Stimulated activated CD8-positive, alpha-beta memory T cell treated with anti-CD3 and anti-CD28 coated beads, Interleukin-12 subunit alpha, Interleukin-12 subunit beta, amount 100 ng/mL, for 24 hours (primary cell): ENCODE results near the gene DCDC1.

Source experiments
- DNase-seq: peaks from one replicate; pipeline ENCODE4 v3.0.0-alpha.2; 2020; ENCODE audit errors: extremely low read depth

DCDC1 gene

DNA sequence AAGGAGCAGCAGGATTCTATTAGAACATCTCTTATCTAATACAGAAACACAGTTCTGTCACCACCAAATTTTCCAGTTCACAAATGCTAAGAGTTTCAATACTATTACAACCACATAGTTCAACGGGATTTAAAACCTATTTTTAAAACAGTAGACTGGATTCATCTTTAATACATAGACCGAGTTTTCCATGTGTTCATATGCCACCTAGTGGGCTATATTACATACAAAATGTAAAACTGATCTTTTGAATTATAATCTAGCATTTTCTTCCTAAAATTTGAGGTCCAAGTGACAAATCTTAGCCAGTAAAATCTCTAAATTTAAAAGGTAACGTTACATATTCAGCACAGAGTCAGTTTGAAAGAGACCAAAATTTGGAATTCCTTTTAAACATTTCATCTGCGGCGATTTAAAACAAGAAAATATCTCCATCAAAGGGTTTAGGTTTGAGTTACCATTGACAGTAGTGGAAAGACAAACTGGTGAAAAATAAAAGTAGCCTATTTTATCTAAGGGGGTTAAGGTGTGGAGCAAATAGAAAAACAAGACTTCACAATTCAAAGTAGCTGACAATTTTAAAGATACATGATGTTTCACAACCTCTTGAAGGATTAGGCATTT is 514.0 kb downstream of the DCDC1 start:
- DNase-seq: no peak

GRCh38 chr11:30853439-30853838 is 516.1 kb downstream of the DCDC1 start:
- no peak for DNase-seq

- DNase-seq: no peak
Measured at GRCh38 chr11:30852645-30853044, 516.9 kb downstream of the DCDC1 start.

DNA sequence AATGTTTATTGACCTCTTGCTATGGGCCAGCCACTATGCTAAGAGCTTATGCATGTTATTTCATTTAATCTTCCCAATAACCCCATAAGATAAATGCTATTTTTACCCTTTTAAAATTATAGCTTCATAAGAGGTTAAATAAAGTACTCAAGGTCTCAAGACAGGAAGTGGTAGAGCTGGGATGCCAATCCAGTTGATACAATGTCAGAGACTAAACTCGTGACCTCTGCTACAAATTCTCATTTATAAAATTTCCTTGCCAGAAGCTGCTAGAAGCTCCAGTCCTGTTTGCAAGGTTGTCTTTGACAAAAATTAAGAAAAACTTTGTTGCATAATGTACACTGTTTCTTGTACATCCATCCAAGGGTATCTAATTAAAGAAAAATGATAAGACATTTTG is 517.4 kb downstream of the DCDC1 start:
- no peak for DNase-seq

DNA sequence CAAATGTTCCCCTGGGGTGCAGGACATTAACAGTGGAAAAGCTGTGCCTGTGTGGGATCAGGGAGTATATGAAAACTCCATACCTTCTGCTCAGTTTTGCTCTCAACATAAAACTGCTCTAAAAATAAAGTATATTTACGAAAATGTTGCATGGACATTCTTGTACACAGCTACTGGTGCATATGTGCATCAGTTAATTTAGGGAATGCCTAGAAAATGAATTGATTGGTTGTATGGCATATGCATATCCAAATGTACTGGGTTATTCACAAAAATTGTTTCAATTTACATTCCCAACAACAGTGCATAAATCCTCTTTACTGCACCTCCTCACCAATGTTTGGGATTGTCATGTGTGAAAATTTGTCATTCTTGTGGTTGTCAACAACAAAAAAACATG is 532.3 kb downstream of the DCDC1 start:
- DNase-seq: no peak

GRCh38 chr11:30832831-30833230 is 536.7 kb downstream of the DCDC1 start:
- DNase-seq: no peak

- no peak for DNase-seq
Measured at GRCh38 chr11:30830681-30831080, 538.9 kb downstream of the DCDC1 start.

DNA sequence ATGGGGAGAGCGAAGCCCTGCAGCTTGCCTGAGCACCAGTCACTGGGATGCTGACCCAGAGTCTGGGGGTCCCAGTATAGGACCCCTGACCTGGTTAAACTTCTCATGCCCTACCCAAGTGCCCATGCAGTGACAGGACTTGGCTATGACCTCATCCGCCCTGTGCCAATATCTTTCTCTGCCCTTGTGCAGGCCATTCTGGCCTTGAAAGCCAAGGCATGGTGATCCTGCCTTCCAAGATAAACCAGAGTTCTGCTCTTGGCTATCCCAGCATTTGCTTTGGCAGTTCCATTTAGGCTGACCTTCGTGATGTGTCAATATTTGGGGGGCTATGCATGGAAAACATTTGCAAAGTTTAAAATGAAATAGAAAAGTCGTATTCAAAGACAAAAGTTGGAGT is 542.6 kb downstream of the DCDC1 start:
- no peak for DNase-seq

- DNase-seq: no peak
Measured at GRCh38 chr11:30825723-30826122, 543.8 kb downstream of the DCDC1 start.

GRCh38 chr11:30823119-30823518 is 546.4 kb downstream of the DCDC1 start:
- no peak for DNase-seq

- DNase-seq: no peak
Measured at GRCh38 chr11:30821438-30821965, 548.0 kb downstream of the DCDC1 start.

DNA sequence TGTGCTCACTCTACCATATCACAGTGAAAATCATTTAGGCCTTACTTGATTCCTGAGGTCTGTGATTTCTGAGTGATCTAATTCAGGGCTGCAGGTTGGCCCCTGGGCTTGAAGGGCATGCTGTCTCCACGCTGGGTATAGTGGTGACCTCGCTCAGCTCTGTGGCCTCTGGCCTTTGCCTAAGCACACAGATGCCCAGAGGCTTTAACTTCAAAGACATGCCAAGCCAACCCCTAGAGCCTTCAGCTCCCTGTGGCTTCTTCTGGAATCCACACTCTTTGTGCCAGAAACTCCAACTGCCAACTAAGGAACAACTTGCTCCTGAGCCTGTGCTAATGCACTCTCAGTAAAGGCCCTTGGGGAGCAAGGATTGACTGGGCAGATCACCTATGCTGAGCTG is 550.8 kb downstream of the DCDC1 start:
- no peak for DNase-seq

DNA sequence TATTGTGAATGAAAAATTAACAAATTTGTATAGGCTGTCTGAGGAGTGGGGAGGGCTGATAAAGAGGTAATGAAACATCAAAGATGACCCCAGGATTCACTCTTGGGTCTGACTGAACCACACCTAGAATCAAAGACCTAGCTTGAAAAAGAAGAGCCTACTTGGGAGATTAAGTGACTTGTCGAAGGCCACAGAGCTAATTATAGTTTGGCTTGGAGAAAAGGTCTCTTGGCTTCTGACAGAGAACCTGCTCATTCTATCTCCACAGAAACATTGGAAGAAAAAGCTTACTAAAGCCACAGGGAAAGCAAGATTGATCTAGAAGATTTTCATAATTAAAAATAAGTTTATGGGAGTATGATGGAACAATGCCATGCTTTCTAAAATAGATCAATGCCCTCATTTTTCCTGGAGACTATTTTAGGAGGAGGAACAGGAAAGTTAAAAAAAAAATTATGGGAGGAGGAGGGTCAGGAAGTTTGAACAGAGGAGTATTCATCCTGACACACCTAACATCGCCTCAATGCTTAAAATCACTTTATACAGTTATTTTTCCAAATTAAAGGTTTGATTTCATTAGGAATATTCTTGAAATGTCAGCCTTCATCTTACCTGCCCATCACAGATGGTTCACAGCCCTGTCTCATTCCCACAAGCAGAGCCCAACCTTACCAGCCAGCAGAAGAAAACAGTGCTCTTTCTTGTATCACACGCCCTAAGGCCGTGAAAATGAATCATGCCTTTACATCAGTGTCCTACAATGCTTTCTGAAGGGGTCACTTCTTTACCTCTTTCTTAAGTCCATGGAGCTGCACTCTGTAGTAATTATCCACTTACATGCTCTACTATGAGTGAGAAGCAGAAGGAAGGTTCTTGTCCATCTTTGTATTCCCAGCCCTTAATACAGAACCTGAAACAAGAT is 552.3 kb downstream of the DCDC1 start:
- no peak for DNase-seq

DNA sequence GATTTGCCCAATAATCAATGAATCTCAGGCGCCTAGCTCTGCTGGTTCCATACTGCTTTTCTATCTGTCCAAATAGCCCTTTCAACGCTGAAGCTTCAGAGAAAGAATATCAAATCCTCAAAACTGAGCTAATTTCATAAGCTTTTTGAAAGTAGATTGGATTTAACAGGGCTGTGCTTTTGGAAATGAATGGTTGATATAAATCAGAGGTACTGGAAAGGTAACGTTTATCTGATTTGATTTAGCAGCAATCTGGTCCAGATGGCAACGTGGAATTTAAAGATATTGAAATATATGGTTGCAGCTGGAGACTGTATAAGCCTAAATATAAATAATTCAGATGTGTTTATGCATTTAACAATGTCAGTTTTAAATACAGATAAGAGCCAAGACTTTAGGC is 553.9 kb downstream of the DCDC1 start:
- DNase-seq: no peak

DNA sequence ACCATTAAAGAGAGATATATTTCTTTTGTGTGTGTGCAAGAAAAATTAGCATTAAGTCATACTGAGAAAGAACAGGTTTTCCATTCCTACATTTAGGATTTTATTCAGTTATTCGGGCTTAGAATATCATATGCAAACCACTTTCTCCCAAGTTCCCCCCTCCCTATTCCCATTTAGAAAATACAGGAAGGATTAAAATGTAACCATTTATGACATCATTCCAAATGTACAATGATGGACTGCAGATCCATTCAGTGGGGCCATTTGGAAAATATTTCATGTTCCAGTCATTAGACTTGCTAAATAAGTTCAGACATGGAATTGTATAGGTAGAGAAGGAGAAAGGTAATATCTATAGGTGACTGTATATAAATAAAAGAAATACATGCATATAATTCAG is 554.8 kb downstream of the DCDC1 start:
- no peak for DNase-seq
